Measurements from ENCODE around the gene GJA4. TPM values are rescaled to one million over a fixed set of nuclear protein-coding genes. Genes with fewer than 3 reads are reported as not detected.

GJA4 gene
- total and polyA plus RNA-seq, 4 donors = 6.4 to 28.9 (median 19.3) TPM

GRCh38 chr1:34745666-34746065 lies 47.1 kb upstream of the GJA4 start:
- ATAC-seq (ENCODE audit: insufficient read depth, low FRiP score) = no peak
- H3K4me3 ChIP-seq = no peak overlapping the region
- WGBS, 2 donors = 84 to 94% methylated on average over 5 of the region's 5 CpGs
- no peak overlapping the region for H3K27ac ChIP-seq (ENCODE audit: low read depth in 1 of 2, low read length in 1 of 2)
- no peak for DNase-seq
- H3K27me3 ChIP-seq (ENCODE audit: control insufficient read depth in 3 of 3, insufficient read depth in 3 of 3, low read length in 2 of 3) = peaks cover 0 to 13% (median 0%) of the 10 kb centered on the region in 3 donors
- TF ChIP-seq CTCF (IDR thresholded peaks at IDR 0.05; ENCODE audit: control extremely low read depth, extremely low read depth) = no peak
- H3K9me3 ChIP-seq (ENCODE audit: control insufficient read depth in 4 of 4, insufficient read depth in 3 of 4, low read length in 3 of 4) = no peaks in the 10 kb centered on the region
- no peaks in the 10 kb centered on the region for H3K36me3 ChIP-seq (ENCODE audit: control insufficient read depth in 4 of 4, insufficient read depth in 4 of 4, low read length in 4 of 4)
- H3K9ac ChIP-seq (ENCODE audit: insufficient read depth in 1 of 2, low read length in 2 of 2) = no peak overlapping the region
- H3K4me1 ChIP-seq (ENCODE audit: control insufficient read depth in 5 of 5, insufficient read depth in 5 of 5, low read length in 5 of 5) = no peaks in the 10 kb centered on the region

GRCh38 chr1:34746101-34746500 lies 46.7 kb upstream of the GJA4 start:
- Histone ChIP-seq H3K36me3 (ENCODE audit: control insufficient read depth in 4 of 4, insufficient read depth in 4 of 4, low read length in 4 of 4) (no peaks in the 10 kb centered on the region), H3K4me3 (no peak overlapping the region), H3K9ac (ENCODE audit: insufficient read depth in 1 of 2, low read length in 2 of 2) (no peak overlapping the region), H3K27ac (ENCODE audit: low read depth in 1 of 2, low read length in 1 of 2) (no peak overlapping the region), H3K9me3 (ENCODE audit: control insufficient read depth in 4 of 4, insufficient read depth in 3 of 4, low read length in 3 of 4) (no peaks in the 10 kb centered on the region), H3K27me3 (ENCODE audit: control insufficient read depth in 3 of 3, insufficient read depth in 3 of 3, low read length in 2 of 3) (peaks cover 0 to 13% (median 0%) of the 10 kb centered on the region in 3 donors), H3K4me1 (ENCODE audit: control insufficient read depth in 5 of 5, insufficient read depth in 5 of 5, low read length in 5 of 5) (no peaks in the 10 kb centered on the region)
- no peak for DNase-seq
- 90 to 92% methylated on average over 4 of the region's 4 CpGs for WGBS, 2 donors
- ATAC-seq (ENCODE audit: insufficient read depth, low FRiP score) = no peak
- no peak for TF ChIP-seq CTCF (IDR thresholded peaks at IDR 0.05; ENCODE audit: control extremely low read depth, extremely low read depth)

GRCh38 chr1:34746785-34747637 lies 45.8 kb upstream of the GJA4 start:
- Histone ChIP-seq H3K36me3 (ENCODE audit: control insufficient read depth in 4 of 4, insufficient read depth in 4 of 4, low read length in 4 of 4) (no peaks in the 10 kb centered on the region), H3K4me3 (no peak overlapping the region), H3K27me3 (ENCODE audit: control insufficient read depth in 3 of 3, insufficient read depth in 3 of 3, low read length in 2 of 3) (peaks cover 0 to 13% (median 0%) of the 10 kb centered on the region in 3 donors), H3K27ac (ENCODE audit: low read depth in 1 of 2, low read length in 1 of 2) (no peak overlapping the region), H3K4me1 (ENCODE audit: control insufficient read depth in 5 of 5, insufficient read depth in 5 of 5, low read length in 5 of 5) (no peaks in the 10 kb centered on the region), H3K9ac (ENCODE audit: insufficient read depth in 1 of 2, low read length in 2 of 2) (no peak overlapping the region), H3K9me3 (ENCODE audit: control insufficient read depth in 4 of 4, insufficient read depth in 3 of 4, low read length in 3 of 4) (no peaks in the 10 kb centered on the region)
- DNase-seq (no peak), ATAC-seq (ENCODE audit: insufficient read depth, low FRiP score) (no peak)
- 69 to 80% methylated on average over 18 of the region's 18 CpGs for WGBS, 2 donors
- no peak for TF ChIP-seq CTCF (IDR thresholded peaks at IDR 0.05; ENCODE audit: control extremely low read depth, extremely low read depth)
